HepG2 (cell line): ENCODE measurements around the gene SAA2. TPM values are rescaled to one million over a fixed set of nuclear protein-coding genes. Genes with fewer than 3 reads are reported as not detected.

Source experiments
- FOXJ3 ChIP-seq: sonication (generic); formaldehyde crosslinking; IDR thresholded peaks from 2 replicates; pipeline ENCODE4 v1.4.0; 2020; ENCODE audit warnings: missing genetic modification reagents, mild to moderate bottlenecking, borderline replicate concordance
- HNRNPL ChIP-seq: fragments of 200-400 bp; formaldehyde crosslinking; IDR thresholded peaks from 2 replicates; pipeline ENCODE4 v1.6.1; 2017; ENCODE audit warnings: mild to moderate bottlenecking, low read depth, low read length
- KLF11 ChIP-seq: IDR thresholded peaks from 2 replicates; pipeline ENCODE4 v1.6.1; 2016; ENCODE audit warnings: missing compliant biosample characterization
- MZF1 ChIP-seq: sonication (generic); formaldehyde crosslinking; IDR thresholded peaks from 2 replicates; pipeline ENCODE4 v1.8.1; 2023; ENCODE audit warnings: mild to moderate bottlenecking, missing genetic modification reagents, borderline replicate concordance
- NPAS2 ChIP-seq: sonication (generic); formaldehyde crosslinking; IDR thresholded peaks from 2 replicates; pipeline ENCODE4 v1.8.0; 2022; ENCODE audit warnings: mild to moderate bottlenecking, missing genetic modification reagents, borderline replicate concordance
- SIX1 ChIP-seq: sonication (generic); formaldehyde crosslinking; IDR thresholded peaks from 2 replicates; pipeline ENCODE4 v1.4.0; 2020; ENCODE audit warnings: missing genetic modification reagents, borderline replicate concordance
- SMYD3 ChIP-seq: sonication (generic); formaldehyde crosslinking; IDR thresholded peaks from 2 replicates; pipeline ENCODE4 v1.8.1; 2023; ENCODE audit warnings: mild to moderate bottlenecking, missing genetic modification reagents
- SNAPC2 ChIP-seq: sonication (generic); formaldehyde crosslinking; IDR thresholded peaks from 2 replicates; pipeline ENCODE4 v1.8.1; 2022; ENCODE audit warnings: mild to moderate bottlenecking, missing genetic modification reagents
- TEAD2 ChIP-seq: sonication (generic); formaldehyde crosslinking; IDR thresholded peaks from 2 replicates; pipeline ENCODE4 v1.9.0; 2021; ENCODE audit warnings: missing genetic modification reagents
- U2AF1 ChIP-seq: fragments of 200-400 bp; formaldehyde crosslinking; optimal IDR thresholded peaks from 2 replicates; pipeline ENCODE3; 2017; ENCODE audit warnings: mild to moderate bottlenecking, low read depth, low read length
- ZC3H13 ChIP-seq: sonication (generic); formaldehyde crosslinking; IDR thresholded peaks from 2 replicates; pipeline ENCODE4 v1.8.1; 2023; ENCODE audit warnings: mild to moderate bottlenecking, missing genetic modification reagents, moderate library complexity
- ZNF260 ChIP-seq: sonication (generic); formaldehyde crosslinking; IDR thresholded peaks from 2 replicates; pipeline ENCODE4 v1.4.0; 2020; ENCODE audit warnings: missing genetic modification reagents, low read depth, mild to moderate bottlenecking, borderline replicate concordance
- ZNF350 ChIP-seq: sonication (generic); formaldehyde crosslinking; IDR thresholded peaks from 2 replicates; pipeline ENCODE4 v1.4.0; 2020; ENCODE audit warnings: mild to moderate bottlenecking, low read depth, missing genetic modification reagents, borderline replicate concordance
- ZNF432 ChIP-seq: sonication (generic); formaldehyde crosslinking; IDR thresholded peaks from 2 replicates; pipeline ENCODE4 v1.5.0; 2020; ENCODE audit warnings: missing genetic modification reagents, mild to moderate bottlenecking, borderline replicate concordance
- ZNF567 ChIP-seq: sonication (generic); formaldehyde crosslinking; IDR thresholded peaks from 2 replicates; pipeline ENCODE4 v1.8.1; 2023; ENCODE audit warnings: mild to moderate bottlenecking, missing genetic modification reagents, borderline replicate concordance
- ZNF678 ChIP-seq: sonication (generic); formaldehyde crosslinking; IDR thresholded peaks from 2 replicates; pipeline ENCODE4 v1.4.0; 2020; ENCODE audit warnings: mild to moderate bottlenecking, missing genetic modification reagents
- ZNF841 ChIP-seq: sonication (generic); formaldehyde crosslinking; IDR thresholded peaks from 2 replicates; pipeline ENCODE4 v1.8.1; 2023; ENCODE audit warnings: missing genetic modification reagents, borderline replicate concordance
- polyA plus RNA-seq, 8 experiments: library from polyadenylated mRNA; depleted of rRNA in 3 of 8; stranded (reverse) in 7 of 8; unstranded in 1 of 8; fragments of >200 nt; fragmentation: Illumina TruSeq in 4 of 8; extraction: Trizol in 4 of 8; gene quantifications; 2 replicates each; pipeline versions ENCODE4 v1.2.1 to v1.2.3, GENCODE V29; 2011 to 2016; ENCODE audit warnings: low read depth in 4 of 8, missing spikeins in 1 of 8, mixed read lengths in 1 of 8; ENCODE audit not compliant: insufficient read depth in 1 of 8
- total RNA-seq, 5 experiments: library from RNA; depleted of rRNA; stranded (reverse); fragments of >200 nt; fragmentation: Illumina TruSeq; extraction: Trizol; gene quantifications; 2 replicates each; pipeline ENCODE4 v1.2.3, GENCODE V29; 2016; ENCODE audit warnings: low read depth in 1 of 5
- TF ChIP-seq, protein P1 (sequence below): sonication (generic); formaldehyde crosslinking; IDR thresholded peaks from 2 replicates; pipeline ENCODE4 v1.5.1; 2020; ENCODE audit warnings: mild to moderate bottlenecking, moderate library complexity, missing genetic modification reagents
- TF ChIP-seq, protein P2 (sequence below), 2 experiments: fragments of 450-650 bp in 1 of 2; sonication (generic) in 1 of 2; formaldehyde crosslinking; IDR thresholded peaks; 2 replicates each; pipeline versions ENCODE4 v1.5.0 to v1.8.0; 2020 to 2022; ENCODE audit warnings: mild to moderate bottlenecking in 1 of 2, missing genetic modification reagents in 1 of 2
- TF ChIP-seq, protein P3 (sequence below): sonication (generic); formaldehyde crosslinking; IDR thresholded peaks from 2 replicates; pipeline ENCODE4 v1.4.0; 2020; ENCODE audit warnings: mild to moderate bottlenecking, missing genetic modification reagents
- TF ChIP-seq, protein P4 (sequence below): sonication (generic); formaldehyde crosslinking; IDR thresholded peaks from 2 replicates; pipeline ENCODE4 v1.4.0; 2020; ENCODE audit warnings: missing genetic modification reagents, borderline replicate concordance

The SAA2 gene
- total and polyA plus RNA-seq, 2 of the 13 experiments (the other 11 are each of a cell fraction or from before 2014, with no cell fraction given), result 0.27 TPM; not detected in 1

DNA sequence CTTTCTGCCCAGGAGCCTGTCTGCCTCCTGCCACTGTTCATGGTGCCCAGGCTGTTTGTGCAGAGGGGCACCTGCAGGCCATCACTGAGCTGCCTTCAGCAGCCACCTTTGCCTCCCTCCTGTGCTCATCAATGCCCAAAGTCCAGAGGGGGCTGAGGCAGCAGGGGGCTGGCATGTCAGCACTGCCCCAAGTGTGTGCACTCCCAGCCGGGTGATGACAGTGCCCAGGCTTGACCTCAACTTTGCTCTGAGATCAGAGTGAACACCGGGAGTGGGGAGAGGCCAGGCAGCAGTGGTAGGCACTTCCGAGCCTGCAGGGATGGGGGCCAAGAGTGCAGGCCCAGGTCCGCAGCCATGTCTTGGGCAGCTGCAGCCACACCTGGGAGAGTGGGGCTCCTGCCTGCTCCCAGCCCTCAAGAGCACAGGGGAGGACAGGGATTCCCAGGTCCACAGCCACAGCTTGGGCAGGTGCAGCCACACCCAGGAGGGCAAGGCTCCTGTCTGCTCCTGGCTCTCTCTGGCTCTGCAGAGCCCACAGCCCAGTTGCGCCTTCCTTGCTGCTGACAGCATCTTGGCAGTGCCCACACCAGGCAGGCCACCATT lies 27.1 kb downstream of the SAA2 start (continued):
- TF ChIP-seq FOXJ3 (CRISPR knock-in tag), result no peak
- no peak for TF ChIP-seq ZC3H13 (CRISPR knock-in tag)
- TF ChIP-seq, protein P1, sequence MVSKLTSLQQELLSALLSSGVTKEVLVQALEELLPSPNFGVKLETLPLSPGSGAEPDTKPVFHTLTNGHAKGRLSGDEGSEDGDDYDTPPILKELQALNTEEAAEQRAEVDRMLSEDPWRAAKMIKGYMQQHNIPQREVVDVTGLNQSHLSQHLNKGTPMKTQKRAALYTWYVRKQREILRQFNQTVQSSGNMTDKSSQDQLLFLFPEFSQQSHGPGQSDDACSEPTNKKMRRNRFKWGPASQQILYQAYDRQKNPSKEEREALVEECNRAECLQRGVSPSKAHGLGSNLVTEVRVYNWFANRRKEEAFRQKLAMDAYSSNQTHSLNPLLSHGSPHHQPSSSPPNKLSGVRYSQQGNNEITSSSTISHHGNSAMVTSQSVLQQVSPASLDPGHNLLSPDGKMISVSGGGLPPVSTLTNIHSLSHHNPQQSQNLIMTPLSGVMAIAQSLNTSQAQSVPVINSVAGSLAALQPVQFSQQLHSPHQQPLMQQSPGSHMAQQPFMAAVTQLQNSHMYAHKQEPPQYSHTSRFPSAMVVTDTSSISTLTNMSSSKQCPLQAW (CRISPR knock-in tag), result no peak
- TF ChIP-seq SIX1 (CRISPR knock-in tag), result no peak
- TF ChIP-seq, protein P2, sequence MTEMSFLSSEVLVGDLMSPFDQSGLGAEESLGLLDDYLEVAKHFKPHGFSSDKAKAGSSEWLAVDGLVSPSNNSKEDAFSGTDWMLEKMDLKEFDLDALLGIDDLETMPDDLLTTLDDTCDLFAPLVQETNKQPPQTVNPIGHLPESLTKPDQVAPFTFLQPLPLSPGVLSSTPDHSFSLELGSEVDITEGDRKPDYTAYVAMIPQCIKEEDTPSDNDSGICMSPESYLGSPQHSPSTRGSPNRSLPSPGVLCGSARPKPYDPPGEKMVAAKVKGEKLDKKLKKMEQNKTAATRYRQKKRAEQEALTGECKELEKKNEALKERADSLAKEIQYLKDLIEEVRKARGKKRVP (CRISPR knock-in tag; IDR thresholded peaks at IDR 0.05), result no peak
- no peak for TF ChIP-seq SMYD3 (CRISPR knock-in tag)
- no peak for TF ChIP-seq KLF11 (CRISPR knock-in tag)
- TF ChIP-seq ZNF567 (CRISPR knock-in tag), result no peak
- TF ChIP-seq ZNF841 (CRISPR knock-in tag), result no peak
- TF ChIP-seq HNRNPL, result peak; percentile 94
- TF ChIP-seq ZNF432 (CRISPR knock-in tag), result no peak
- no peak for TF ChIP-seq TEAD2 (CRISPR knock-in tag)
- TF ChIP-seq, protein P3, sequence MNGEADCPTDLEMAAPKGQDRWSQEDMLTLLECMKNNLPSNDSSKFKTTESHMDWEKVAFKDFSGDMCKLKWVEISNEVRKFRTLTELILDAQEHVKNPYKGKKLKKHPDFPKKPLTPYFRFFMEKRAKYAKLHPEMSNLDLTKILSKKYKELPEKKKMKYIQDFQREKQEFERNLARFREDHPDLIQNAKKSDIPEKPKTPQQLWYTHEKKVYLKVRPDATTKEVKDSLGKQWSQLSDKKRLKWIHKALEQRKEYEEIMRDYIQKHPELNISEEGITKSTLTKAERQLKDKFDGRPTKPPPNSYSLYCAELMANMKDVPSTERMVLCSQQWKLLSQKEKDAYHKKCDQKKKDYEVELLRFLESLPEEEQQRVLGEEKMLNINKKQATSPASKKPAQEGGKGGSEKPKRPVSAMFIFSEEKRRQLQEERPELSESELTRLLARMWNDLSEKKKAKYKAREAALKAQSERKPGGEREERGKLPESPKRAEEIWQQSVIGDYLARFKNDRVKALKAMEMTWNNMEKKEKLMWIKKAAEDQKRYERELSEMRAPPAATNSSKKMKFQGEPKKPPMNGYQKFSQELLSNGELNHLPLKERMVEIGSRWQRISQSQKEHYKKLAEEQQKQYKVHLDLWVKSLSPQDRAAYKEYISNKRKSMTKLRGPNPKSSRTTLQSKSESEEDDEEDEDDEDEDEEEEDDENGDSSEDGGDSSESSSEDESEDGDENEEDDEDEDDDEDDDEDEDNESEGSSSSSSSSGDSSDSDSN, result no peak; the same call in 1 of the 2 replicates
- TF ChIP-seq ZNF260 (CRISPR knock-in tag), result no peak
- no peak for TF ChIP-seq MZF1
- TF ChIP-seq ZNF350 (CRISPR knock-in tag), result no peak
- TF ChIP-seq SNAPC2, result no peak
- TF ChIP-seq, protein P4, sequence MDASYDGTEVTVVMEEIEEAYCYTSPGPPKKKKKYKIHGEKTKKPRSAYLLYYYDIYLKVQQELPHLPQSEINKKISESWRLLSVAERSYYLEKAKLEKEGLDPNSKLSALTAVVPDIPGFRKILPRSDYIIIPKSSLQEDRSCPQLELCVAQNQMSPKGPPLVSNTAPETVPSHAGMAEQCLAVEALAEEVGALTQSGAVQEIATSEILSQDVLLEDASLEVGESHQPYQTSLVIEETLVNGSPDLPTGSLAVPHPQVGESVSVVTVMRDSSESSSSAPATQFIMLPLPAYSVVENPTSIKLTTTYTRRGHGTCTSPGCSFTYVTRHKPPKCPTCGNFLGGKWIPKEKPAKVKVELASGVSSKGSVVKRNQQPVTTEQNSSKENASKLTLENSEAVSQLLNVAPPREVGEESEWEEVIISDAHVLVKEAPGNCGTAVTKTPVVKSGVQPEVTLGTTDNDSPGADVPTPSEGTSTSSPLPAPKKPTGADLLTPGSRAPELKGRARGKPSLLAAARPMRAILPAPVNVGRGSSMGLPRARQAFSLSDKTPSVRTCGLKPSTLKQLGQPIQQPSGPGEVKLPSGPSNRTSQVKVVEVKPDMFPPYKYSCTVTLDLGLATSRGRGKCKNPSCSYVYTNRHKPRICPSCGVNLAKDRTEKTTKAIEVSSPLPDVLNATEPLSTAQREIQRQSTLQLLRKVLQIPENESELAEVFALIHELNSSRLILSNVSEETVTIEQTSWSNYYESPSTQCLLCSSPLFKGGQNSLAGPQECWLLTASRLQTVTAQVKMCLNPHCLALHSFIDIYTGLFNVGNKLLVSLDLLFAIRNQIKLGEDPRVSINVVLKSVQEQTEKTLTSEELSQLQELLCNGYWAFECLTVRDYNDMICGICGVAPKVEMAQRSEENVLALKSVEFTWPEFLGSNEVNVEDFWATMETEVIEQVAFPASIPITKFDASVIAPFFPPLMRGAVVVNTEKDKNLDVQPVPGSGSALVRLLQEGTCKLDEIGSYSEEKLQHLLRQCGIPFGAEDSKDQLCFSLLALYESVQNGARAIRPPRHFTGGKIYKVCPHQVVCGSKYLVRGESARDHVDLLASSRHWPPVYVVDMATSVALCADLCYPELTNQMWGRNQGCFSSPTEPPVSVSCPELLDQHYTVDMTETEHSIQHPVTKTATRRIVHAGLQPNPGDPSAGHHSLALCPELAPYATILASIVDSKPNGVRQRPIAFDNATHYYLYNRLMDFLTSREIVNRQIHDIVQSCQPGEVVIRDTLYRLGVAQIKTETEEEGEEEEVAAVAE (CRISPR knock-in tag), result no peak
- TF ChIP-seq NPAS2, result no peak
- TF ChIP-seq ZNF678 (CRISPR knock-in tag), result no peak
- no peak for TF ChIP-seq U2AF1
